Right lobe of liver (tissue), 4 donors: ENCODE measurements around the gene REG1B.

Experiments used
- POLR2A ChIP-seq: fragments of 450-650 bp; IDR thresholded peaks from one replicate; pipeline ENCODE4 v1.6.1; 2017; ENCODE audit warnings: antibody characterized with exemption, mild to moderate bottlenecking
- TF ChIP-seq, protein P1 (sequence below), 4 donors: fragments of 200-600 bp in 3 of 4; fragments of 450-650 bp in 1 of 4; IDR thresholded peaks; one replicate each; pipeline versions ENCODE4 v1.5.1 to v1.8.0; 2016 to 2022; ENCODE audit warnings: antibody characterized with exemption in 4 of 4, mild to moderate bottlenecking in 2 of 4
- donor health status: DM: no; HTN: no; CAD: no.
- donor health status: DM: no; HTN: no; CAD: no.
- donor health status: DM: no; HTN: yes; CAD: no.

DNA sequence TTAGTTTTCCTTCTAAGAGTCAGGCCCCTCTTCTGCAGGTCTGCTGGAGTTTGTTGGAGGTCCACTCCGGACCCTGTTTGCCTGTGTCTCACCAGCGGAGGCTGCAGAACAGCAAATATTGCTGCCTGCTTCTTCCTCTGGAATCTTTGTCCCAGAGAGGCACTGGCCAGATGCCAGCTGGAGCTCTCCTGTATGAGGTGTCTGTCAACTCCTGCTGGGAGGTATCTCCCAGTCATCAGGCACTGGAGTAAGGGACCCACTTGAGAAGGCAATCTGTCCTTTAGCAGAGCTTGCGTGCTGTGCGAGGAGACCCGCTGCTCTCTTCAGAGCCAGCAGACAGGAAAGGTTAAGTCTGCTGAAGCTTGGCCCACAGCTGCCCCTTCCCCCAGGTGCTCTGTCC, 4.8 kb downstream of the REG1B start:
- TF ChIP-seq, protein P1, sequence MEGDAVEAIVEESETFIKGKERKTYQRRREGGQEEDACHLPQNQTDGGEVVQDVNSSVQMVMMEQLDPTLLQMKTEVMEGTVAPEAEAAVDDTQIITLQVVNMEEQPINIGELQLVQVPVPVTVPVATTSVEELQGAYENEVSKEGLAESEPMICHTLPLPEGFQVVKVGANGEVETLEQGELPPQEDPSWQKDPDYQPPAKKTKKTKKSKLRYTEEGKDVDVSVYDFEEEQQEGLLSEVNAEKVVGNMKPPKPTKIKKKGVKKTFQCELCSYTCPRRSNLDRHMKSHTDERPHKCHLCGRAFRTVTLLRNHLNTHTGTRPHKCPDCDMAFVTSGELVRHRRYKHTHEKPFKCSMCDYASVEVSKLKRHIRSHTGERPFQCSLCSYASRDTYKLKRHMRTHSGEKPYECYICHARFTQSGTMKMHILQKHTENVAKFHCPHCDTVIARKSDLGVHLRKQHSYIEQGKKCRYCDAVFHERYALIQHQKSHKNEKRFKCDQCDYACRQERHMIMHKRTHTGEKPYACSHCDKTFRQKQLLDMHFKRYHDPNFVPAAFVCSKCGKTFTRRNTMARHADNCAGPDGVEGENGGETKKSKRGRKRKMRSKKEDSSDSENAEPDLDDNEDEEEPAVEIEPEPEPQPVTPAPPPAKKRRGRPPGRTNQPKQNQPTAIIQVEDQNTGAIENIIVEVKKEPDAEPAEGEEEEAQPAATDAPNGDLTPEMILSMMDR (IDR thresholded peaks at IDR 0.05), result no peak
- no peak for TF ChIP-seq POLR2A
